GM12864 (cell line): ENCODE results near the gene CCDC171.

Experiments
- DNase-seq: peaks from one replicate; pipeline ENCODE4 v3.0.0-alpha.2; 2011; ENCODE audit warnings: low read depth
- H3K4me3 ChIP-seq: 2 replicates; pipeline ENCODE4 v1.5.1; 2011; ENCODE audit warnings: mild to moderate bottlenecking, low read depth, low read length, control low read depth
- TF ChIP-seq, protein P1 (sequence below): IDR thresholded peaks from 2 replicates; pipeline ENCODE4 v1.5.1; 2011; ENCODE audit warnings: low read depth, mild to moderate bottlenecking, moderate library complexity, low read length, control low read depth, inconsistent platforms; ENCODE audit errors: missing control alignments

CCDC171 gene

DNA sequence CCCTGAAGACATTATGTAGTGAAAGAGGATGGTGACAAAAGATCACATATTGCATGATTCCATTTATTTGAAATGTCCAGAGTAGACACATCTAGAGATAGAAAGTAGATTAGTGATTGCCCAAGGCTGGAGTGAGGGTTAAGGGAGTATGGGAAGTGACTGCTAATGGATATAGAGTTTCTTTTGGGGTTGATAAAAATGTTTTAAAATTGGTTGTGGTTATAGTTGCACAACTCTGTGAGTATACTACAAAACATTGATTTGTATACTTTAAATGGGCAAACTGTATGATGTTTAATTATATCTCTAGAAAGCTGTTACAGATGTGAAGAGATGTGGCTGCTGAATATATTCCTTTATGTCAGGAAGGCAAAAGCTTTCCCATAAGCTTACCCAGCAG is 202.8 kb downstream of the CCDC171 start:
- TF ChIP-seq, protein P1, sequence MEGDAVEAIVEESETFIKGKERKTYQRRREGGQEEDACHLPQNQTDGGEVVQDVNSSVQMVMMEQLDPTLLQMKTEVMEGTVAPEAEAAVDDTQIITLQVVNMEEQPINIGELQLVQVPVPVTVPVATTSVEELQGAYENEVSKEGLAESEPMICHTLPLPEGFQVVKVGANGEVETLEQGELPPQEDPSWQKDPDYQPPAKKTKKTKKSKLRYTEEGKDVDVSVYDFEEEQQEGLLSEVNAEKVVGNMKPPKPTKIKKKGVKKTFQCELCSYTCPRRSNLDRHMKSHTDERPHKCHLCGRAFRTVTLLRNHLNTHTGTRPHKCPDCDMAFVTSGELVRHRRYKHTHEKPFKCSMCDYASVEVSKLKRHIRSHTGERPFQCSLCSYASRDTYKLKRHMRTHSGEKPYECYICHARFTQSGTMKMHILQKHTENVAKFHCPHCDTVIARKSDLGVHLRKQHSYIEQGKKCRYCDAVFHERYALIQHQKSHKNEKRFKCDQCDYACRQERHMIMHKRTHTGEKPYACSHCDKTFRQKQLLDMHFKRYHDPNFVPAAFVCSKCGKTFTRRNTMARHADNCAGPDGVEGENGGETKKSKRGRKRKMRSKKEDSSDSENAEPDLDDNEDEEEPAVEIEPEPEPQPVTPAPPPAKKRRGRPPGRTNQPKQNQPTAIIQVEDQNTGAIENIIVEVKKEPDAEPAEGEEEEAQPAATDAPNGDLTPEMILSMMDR = no peak
- no peak for DNase-seq
- H3K4me3 ChIP-seq = no peak overlapping the region

DNA sequence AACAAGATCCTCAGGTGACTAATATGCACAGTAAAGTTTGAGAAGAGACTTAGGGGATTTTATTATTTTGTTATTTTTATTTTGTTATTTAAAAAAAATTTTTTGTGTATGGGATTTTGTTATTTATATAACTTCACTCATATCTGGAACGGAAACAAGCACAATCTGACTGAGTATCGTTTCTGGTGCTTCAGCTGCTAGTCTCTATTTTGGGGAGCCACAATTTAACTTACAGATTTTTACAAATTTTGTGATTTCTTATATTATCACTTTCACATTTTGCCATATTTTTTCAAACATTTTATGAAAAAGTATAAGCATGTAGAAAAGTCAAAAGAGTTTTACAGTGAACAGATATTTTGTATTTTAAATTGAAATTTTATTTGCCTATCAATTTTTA is 208.7 kb downstream of the CCDC171 start:
- TF ChIP-seq, protein P1 = no peak
- no peak for DNase-seq
- H3K4me3 ChIP-seq = no peak overlapping the region

DNA sequence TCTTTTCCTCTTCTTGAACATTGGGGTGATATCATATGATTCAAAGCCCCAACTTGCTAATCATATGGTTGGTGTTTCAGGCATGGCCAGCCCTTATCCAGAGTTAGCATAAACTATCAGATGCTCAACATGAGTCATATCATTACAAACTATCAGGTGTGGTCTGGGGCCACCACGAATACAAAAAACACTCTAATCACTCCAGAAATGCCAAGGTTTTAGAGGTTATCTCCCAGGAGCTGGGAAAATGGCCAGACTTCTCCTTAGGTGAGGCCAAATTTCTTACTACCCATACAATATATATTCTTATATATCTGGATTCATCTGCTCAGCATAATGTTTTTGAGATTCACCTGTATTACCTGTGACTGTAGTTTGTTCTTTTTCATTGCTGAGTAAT is 210.5 kb downstream of the CCDC171 start:
- no peak overlapping the region for H3K4me3 ChIP-seq
- TF ChIP-seq, protein P1 = no peak
- DNase-seq = no peak

DNA sequence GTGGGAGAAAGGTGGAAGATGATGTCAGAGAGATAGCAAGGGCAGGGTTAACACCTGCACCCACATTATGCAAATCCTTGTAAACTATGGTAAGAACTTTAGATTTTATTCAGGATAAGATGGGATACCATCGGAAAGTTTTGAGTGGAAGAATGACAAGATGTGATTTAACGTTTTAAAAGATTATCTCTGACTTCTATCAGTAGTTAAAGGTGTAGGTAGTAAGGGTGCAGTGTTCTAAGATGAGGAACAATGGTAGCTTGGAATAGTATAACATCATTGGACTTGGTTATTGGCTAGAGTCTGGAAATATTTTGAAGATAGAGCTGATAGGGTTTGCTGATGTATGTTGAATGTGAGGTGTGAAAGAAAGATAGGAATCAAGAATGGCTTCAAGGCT is 211.3 kb downstream of the CCDC171 start:
- DNase-seq = no peak
- TF ChIP-seq, protein P1 = no peak
- no peak overlapping the region for H3K4me3 ChIP-seq

DNA sequence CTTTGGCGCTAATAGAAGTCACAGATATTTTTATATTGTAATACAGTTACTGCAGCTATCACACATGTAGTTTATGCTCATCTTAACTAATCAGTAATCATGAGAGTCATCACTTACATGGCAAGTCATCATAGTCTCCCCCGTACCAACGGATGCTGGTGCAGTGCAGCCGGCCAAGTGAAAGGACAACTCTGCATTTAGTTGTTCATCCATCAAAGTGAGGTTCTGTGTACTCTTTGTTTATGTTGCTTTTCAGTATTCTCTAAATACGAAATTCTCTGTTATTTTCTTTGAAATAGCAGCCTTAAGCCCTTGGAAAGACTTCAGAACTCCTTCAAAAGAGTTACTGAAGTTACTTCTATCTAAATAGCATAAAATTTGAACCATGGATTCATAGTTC is 216.7 kb downstream of the CCDC171 start:
- no peak for DNase-seq
- H3K4me3 ChIP-seq = no peak overlapping the region
- TF ChIP-seq, protein P1 = no peak

DNA sequence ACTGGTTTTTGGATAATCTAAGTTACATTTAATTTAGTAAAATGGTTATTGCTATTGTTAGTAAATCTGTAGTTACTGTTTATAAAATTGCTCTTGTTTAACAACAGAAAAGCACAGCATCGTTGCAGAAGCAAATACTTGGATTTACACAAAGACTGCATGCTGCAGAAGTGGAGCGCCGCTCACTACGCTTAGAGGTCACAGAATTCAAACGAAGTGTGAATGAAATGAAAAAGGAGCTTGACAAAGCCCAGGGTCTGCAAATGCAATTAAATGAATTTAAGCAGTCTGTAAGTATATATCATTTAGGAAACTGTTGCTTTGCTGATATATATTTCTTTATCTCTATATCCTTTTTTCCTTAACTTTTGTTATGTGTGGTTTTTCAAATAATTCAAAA is 226.0 kb downstream of the CCDC171 start:
- no peak overlapping the region for H3K4me3 ChIP-seq
- TF ChIP-seq, protein P1 = no peak
- DNase-seq = no peak

DNA sequence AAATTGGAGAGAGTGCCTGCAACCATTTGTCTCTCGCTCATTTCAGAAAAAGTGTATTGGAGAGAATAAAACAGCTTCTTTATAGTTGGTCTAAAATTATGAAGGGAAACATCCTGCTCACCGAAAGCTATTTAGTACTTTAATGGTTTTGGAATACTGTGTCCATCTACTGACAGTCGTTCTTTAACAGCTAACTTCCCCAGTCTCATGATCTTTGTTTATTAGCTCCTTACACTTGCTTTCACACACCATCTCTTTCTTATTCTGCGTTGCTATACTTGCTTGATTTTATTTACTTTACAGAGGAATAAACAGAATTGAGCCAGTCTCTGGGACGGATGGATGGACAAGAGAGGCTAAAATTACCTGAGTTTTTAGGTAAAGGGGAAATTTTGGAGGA is 229.3 kb downstream of the CCDC171 start:
- no peak overlapping the region for H3K4me3 ChIP-seq
- TF ChIP-seq, protein P1 = no peak
- DNase-seq = no peak
